ACHN (cell line): ENCODE results near the gene TMEM131L.
"Not testable (repeated sequence)": the region's sequence is repeated elsewhere in the genome, so short reads cannot be mapped to it uniquely, and the experiment has no call there.

ENCODE experiments used
- DNase-seq: peaks from one replicate; pipeline ENCODE4 v3.0.0-alpha.2; 2015
- in situ Hi-C: cut with HindIII; loops from 2 replicates; pipeline ENCODE4 v1.10.0; 2017; ENCODE audit warnings: low sequenced_read_pairs, low pct_ligation_motif_present, low pct_unique_long_range_greater_than_20kb

The TMEM131L gene, protein sequence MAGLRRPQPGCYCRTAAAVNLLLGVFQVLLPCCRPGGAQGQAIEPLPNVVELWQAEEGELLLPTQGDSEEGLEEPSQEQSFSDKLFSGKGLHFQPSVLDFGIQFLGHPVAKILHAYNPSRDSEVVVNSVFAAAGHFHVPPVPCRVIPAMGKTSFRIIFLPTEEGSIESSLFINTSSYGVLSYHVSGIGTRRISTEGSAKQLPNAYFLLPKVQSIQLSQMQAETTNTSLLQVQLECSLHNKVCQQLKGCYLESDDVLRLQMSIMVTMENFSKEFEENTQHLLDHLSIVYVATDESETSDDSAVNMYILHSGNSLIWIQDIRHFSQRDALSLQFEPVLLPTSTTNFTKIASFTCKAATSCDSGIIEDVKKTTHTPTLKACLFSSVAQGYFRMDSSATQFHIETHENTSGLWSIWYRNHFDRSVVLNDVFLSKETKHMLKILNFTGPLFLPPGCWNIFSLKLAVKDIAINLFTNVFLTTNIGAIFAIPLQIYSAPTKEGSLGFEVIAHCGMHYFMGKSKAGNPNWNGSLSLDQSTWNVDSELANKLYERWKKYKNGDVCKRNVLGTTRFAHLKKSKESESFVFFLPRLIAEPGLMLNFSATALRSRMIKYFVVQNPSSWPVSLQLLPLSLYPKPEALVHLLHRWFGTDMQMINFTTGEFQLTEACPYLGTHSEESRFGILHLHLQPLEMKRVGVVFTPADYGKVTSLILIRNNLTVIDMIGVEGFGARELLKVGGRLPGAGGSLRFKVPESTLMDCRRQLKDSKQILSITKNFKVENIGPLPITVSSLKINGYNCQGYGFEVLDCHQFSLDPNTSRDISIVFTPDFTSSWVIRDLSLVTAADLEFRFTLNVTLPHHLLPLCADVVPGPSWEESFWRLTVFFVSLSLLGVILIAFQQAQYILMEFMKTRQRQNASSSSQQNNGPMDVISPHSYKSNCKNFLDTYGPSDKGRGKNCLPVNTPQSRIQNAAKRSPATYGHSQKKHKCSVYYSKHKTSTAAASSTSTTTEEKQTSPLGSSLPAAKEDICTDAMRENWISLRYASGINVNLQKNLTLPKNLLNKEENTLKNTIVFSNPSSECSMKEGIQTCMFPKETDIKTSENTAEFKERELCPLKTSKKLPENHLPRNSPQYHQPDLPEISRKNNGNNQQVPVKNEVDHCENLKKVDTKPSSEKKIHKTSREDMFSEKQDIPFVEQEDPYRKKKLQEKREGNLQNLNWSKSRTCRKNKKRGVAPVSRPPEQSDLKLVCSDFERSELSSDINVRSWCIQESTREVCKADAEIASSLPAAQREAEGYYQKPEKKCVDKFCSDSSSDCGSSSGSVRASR (N-terminal part only)

GRCh38 chr4:153466081-153466948, at the start of gene TMEM131L:
Gene TMEM131L (plus strand): TSS chr4:153466360. CDS start chr4:153466398, 38 bp downstream.
- peak; percentile 63 for DNase-seq
- in situ Hi-C loops: no loop called here

- DNase-seq, in situ Hi-C loops: not testable (repeated sequence)
Measured at GRCh38 chr4:153416456-153416855, 49.7 kb upstream of the TMEM131L start.

GRCh38 chr4:153418121-153418520, 48.0 kb upstream of the TMEM131L start:
- in situ Hi-C loops: no loop called here

DNA sequence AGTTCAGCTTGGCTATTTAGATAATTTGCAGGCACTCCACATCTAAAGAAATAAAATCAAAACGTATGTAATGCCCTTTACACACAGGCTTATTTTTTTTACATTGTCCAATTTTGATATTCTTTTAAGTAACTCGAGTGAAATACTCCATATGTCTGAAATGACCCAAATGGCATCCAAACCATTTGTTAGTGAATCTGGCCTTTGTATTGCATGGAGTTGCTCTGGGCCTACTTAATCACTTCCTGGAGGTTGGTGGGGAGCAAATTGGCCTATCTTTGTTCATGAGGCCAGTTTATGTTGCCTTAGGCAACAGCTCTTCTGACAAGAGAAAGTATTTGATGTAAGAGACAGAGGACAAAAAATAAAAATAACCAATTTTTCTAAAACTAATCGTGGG, 47.6 kb upstream of the TMEM131L start:
- in situ Hi-C loops: no loop called here
- DNase-seq: no peak

More at GRCh38 chr4:153418121-153418520, 48.0 kb upstream of the TMEM131L start:
- no peak for DNase-seq

DNA sequence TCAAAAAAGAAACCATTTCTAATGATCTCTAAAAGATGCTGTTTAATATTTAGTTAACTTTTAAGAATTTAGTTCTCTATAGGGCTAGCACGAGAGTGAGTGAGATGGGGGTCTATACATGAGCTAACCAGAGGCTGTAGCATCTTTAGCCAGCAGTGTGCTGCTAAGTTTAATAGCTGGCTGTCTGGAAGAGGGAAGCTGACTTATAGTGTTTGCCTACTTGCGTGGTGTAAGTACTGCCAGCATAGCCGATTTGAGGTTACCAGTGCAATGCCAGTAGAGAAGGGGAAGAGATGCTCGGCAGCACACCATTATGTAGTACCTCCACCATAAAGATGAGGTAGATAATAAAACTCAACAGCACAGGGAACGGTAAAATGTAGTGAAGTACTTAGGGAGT, 47.1 kb upstream of the TMEM131L start:
- in situ Hi-C loops: no loop called here

GRCh38 chr4:153419673-153420278, 46.4 kb upstream of the TMEM131L start:
- in situ Hi-C loops: no loop called here
- DNase-seq: no peak

More for the DNA sequence above, 47.1 kb upstream of the TMEM131L start:
- no peak for DNase-seq

GRCh38 chr4:153420361-153420760, 45.8 kb upstream of the TMEM131L start:
- in situ Hi-C loops: no loop called here
- DNase-seq: no peak

GRCh38 chr4:153421941-153422340, 44.2 kb upstream of the TMEM131L start:
- no peak for DNase-seq
- in situ Hi-C loops: no loop called here

- in situ Hi-C loops: no loop called here
- DNase-seq: no peak
Measured at GRCh38 chr4:153426207-153426885, 39.8 kb upstream of the TMEM131L start.

DNA sequence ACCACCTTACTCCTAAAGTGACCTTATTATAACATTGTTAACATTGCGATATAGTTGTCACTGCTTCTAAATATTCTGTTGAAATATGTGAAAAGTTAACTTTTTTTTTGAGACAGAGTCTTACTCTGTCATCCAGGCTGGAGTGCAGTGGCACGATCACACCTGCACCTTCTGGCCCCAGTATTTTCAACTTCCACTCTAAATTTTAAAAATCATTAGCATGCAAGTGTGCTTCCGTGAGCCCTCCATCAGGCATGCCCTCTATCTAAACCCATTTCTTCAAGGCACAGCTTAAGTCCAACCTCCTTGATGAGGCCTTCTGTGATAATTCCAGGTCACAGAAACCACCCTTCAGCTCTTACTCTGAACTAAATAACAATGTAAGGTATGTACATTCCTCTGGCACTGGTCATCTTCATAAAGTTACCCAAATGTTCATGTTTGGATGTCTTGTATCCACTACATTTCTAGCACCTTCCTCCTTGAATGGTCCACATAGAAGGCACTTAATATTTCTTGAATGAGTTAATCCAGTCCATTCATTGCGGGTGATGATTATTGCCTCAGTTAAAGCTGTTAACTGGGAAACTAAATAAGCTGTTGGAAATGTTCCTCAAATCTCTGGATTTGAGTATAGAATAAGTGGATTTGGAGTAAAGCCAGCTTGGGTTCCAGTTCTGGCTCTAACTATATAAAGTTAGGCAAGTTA, 38.6 kb upstream of the TMEM131L start:
- in situ Hi-C loops: no loop called here
- no peak for DNase-seq

DNA sequence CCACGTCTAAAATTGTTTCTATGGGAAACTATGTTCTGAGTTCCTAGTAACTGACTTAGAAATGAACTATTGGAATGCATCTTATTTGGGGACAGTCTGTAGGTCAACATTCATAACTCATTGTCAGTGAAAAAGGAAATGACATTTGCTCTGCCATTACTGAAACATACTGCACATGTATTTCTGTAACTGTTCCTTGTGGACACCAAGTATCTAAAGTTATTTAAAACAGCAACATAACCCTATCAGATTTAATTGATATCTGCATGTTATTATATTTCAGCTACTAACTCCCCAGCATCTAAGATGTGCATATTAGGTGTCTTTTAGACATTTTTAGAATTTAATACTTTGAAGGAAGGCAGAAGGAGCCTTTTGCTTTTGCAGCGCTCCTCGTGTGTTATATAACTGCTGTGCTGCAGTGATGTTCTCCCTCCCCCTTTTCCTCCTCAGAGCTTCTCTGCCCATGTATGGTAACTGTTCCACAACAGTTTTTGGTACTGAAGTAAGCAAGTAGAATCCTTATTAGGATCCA, 37.2 kb upstream of the TMEM131L start:
- in situ Hi-C loops: no loop called here
- no peak for DNase-seq

- peak; percentile 49 for DNase-seq
- in situ Hi-C loops: no loop called here
Measured at GRCh38 chr4:153432965-153433753, 33.0 kb upstream of the TMEM131L start.

DNA sequence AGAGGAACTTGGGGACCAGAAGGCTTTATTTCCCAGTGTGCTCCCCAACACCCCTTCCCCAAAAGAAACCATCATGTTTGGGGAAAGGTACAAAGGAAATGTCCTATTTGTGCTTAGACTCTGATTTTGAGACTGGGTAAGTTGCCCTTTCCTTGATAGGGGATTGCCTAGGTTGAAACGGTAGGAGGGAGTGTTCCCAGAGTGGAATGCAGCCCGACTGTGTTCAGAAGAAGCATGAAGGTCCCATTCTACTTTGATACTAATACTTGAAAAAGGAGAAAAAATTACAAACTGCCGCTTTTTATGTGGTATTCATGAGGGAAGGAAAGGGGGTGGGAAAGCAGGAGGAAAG, 32.4 kb upstream of the TMEM131L start:
- in situ Hi-C loops: no loop called here
- DNase-seq: no peak

GRCh38 chr4:153434190-153434589, 32.0 kb upstream of the TMEM131L start:
- in situ Hi-C loops: no loop called here
- no peak for DNase-seq

DNA sequence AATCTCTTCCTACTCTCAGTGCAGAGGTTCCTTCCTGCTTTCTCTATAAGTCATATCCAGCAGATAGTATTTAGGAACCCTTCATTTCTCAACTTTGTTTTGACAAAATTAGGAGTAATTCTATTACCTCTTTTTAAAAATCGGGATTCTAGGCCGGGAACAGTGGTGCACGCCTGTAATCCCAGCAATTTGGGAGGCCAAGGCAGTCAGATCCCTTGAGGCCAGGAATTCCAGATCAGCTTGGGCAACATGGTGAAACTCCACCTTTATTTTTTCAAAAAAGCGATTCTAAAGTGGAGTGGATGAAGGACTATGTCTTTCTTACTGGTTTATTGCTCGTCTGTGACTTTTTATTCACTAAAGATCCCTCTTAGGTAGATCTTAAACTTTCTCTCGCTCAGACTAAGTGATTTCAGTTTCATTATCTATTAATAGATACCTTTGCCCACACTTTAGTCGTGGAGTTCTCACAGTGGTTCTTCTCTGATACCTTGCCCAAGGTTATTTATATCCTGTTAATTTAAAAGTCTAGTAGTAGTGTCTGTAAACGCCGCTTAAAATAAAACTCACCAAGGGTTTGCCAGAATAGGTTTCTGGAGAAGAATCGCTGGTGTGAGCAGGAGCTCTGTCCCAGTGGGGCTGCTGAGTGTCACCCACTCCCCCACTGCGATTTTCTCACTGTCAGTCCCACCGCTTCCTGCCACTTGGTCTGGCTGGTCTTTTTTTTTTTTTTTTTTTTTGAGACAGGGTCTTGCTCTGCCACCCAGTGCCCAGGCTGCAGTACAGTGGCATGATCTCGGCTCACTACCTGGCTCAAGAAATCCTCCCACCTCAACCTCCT, 27.0 kb upstream of the TMEM131L start:
- in situ Hi-C loops: no loop called here
- no peak for DNase-seq
